ENCODE data around the gene MRPL20.

DNA sequence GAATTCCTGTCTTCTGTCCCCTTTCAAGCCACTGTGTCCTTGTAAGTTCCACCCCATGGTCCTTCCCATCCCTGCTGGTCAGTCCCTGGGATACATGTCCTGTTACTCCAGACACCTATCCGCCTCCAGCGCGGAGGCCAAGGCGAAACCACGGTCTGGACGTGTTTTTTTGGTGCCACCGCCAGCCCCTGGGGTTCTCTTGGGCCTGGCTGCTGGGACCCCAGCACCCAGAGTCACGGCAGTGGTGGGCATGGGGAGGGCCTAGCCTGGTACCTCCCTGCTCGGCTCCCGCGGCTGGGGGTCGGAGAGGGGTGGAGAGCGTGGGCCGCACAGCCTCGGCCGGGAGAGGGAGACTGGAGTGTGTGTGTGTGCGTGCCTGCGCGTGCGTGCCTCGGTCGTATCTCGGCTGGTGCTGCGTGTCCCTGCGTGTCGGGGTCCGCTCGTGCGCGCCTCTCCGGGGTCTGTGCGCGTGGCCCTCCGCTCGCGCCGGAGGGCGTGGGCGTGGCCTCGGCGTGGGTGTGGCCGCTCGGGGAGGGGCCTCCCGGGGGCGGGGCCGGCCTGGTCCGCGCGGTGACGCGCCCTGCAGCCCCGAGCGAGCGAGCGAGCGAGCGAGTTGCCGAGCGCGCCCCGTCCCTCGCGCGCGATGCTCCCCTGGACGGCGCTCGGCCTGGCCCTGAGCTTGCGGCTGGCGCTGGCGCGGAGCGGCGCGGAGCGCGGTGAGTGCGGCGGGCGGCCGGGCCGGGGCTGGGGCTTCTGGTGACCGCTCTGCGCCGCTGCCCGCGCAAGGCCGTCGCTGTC lies 28.2 kb upstream of the MRPL20 start, which contains the start of gene VWA1:
- TF ChIP-seq, protein P1, sequence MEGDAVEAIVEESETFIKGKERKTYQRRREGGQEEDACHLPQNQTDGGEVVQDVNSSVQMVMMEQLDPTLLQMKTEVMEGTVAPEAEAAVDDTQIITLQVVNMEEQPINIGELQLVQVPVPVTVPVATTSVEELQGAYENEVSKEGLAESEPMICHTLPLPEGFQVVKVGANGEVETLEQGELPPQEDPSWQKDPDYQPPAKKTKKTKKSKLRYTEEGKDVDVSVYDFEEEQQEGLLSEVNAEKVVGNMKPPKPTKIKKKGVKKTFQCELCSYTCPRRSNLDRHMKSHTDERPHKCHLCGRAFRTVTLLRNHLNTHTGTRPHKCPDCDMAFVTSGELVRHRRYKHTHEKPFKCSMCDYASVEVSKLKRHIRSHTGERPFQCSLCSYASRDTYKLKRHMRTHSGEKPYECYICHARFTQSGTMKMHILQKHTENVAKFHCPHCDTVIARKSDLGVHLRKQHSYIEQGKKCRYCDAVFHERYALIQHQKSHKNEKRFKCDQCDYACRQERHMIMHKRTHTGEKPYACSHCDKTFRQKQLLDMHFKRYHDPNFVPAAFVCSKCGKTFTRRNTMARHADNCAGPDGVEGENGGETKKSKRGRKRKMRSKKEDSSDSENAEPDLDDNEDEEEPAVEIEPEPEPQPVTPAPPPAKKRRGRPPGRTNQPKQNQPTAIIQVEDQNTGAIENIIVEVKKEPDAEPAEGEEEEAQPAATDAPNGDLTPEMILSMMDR (IDR thresholded peaks at IDR 0.05), result no peak
- no peak for TF ChIP-seq POLR2A (IDR thresholded peaks at IDR 0.05)
